ENCODE data around the gene KANTR.
"Not testable (repeated sequence)": the region's sequence is repeated elsewhere in the genome, so short reads cannot be mapped to it uniquely, and the experiment has no call there.

KANTR gene

DNA sequence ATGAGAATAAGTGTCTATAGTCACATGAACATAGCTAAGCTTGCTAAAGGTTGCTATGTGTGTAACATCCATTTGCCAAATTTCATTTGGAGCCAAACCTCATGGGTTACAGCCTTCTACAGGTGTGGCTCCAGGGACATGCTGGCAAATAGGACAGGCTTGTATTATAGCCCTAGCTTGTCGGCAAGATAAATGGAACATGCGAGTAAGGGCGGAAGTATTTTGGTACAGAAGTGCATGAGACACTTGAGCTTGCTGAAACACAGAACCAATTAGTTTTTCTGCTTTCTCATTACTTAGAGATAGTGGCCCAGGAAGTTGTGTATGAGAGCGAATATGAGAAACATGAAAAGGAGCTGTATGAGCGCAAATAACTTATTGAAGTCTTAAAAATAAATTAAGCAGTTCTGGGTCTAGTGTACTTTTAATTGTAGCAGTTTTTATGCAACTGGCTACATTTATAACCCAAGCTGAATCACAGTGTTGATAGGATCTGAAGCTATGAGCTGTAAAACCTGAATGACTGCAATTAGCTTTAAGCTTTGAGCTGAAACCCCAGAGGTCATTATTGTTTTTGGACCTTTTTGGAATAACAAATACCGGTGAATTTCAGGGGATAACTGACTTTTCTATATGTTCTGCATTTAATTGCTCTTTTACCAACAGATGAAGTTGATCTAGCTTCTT is 66.5 kb downstream of the KANTR start:
- DNase-seq (ENCODE audit: low read depth), result peak; percentile 0
- no peak overlapping the region for H3K4me3 ChIP-seq (ENCODE audit: low read length)
- TF ChIP-seq, protein P1, sequence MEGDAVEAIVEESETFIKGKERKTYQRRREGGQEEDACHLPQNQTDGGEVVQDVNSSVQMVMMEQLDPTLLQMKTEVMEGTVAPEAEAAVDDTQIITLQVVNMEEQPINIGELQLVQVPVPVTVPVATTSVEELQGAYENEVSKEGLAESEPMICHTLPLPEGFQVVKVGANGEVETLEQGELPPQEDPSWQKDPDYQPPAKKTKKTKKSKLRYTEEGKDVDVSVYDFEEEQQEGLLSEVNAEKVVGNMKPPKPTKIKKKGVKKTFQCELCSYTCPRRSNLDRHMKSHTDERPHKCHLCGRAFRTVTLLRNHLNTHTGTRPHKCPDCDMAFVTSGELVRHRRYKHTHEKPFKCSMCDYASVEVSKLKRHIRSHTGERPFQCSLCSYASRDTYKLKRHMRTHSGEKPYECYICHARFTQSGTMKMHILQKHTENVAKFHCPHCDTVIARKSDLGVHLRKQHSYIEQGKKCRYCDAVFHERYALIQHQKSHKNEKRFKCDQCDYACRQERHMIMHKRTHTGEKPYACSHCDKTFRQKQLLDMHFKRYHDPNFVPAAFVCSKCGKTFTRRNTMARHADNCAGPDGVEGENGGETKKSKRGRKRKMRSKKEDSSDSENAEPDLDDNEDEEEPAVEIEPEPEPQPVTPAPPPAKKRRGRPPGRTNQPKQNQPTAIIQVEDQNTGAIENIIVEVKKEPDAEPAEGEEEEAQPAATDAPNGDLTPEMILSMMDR (conservative IDR thresholded peaks at IDR 0.05; ENCODE audit: low read length), result no peak

DNA sequence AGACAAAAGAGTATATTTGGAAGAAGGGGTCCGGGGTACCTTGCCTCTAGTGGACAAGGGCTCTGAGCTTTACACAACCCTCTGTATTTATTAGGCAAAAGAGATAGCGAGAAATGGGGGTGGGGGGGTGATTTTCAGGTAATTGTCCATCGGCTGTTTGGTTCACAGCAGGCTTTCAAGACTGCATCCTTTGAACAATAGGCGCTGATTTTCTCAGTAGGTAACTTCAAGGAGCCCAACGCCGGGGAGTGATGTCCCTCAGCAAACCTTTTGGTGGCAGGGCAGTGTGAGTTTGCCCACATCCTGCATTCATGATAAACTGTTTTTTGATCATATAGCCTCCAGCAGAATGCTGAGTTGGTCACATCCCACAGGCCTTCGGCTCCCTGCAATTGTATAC is 69.5 kb downstream of the KANTR start:
- no peak for DNase-seq (ENCODE audit: low read depth)
- TF ChIP-seq, protein P1 (conservative IDR thresholded peaks at IDR 0.05; ENCODE audit: low read length), result no peak
- no peak overlapping the region for H3K4me3 ChIP-seq (ENCODE audit: low read length)

GRCh38 chrX:53164566-53164965 is 70.6 kb downstream of the KANTR start:
- H3K4me3 ChIP-seq (ENCODE audit: low read length); DNase-seq (ENCODE audit: low read depth): not testable (repeated sequence)

DNA sequence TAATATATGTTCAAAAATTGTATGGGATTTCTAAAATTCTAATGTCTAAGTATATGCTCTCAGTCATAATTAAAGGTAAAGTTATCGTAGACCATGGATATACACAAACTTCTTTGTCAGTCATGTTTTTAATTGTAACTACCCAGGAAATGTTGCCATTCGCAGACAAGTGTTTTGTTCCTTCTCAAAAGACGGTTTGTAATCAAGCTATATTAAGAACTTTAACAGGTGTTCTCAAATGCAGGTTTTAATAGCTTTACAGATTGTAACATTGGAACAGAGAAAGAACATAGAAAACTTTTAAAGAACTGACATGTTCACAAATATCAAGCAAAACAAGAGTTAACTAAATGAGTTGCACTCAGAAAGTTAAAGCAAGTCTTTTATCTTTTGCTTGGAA is 72.2 kb downstream of the KANTR start:
- TF ChIP-seq, protein P1 (conservative IDR thresholded peaks at IDR 0.05; ENCODE audit: low read length), result no peak
- H3K4me3 ChIP-seq (ENCODE audit: low read length), result no peak overlapping the region
- no peak for DNase-seq (ENCODE audit: low read depth)

- TF ChIP-seq, protein P1 (conservative IDR thresholded peaks at IDR 0.05; ENCODE audit: low read length), result no peak
- no peak for DNase-seq (ENCODE audit: low read depth)
- no peak overlapping the region for H3K4me3 ChIP-seq (ENCODE audit: low read length)
Measured at GRCh38 chrX:53171356-53171755, 77.4 kb downstream of the KANTR start.

All from AG10803 (cell line).